VCaP (cell line): ENCODE results near the gene PAQR8.

Experiments used
- H3K27ac ChIP-seq: fragments of 450-650 bp; 2 replicates; pipeline ENCODE4 v1.5.1; 2017
- CTCF ChIP-seq: fragments of 450-650 bp; conservative IDR thresholded peaks from 2 replicates; pipeline ENCODE4 v1.5.1; 2017; ENCODE audit warnings: mild to moderate bottlenecking, moderate library complexity

The PAQR8 gene

GRCh38 chr6:52369234-52369633 is 7.3 kb downstream of the PAQR8 start:
- no peak overlapping the region for H3K27ac ChIP-seq
- no peak for TF ChIP-seq CTCF

- no peak overlapping the region for H3K27ac ChIP-seq
- TF ChIP-seq CTCF, result no peak
Measured at GRCh38 chr6:52371656-52372191, 9.8 kb downstream of the PAQR8 start.

GRCh38 chr6:52373151-52373690 is 11.3 kb downstream of the PAQR8 start:
- TF ChIP-seq CTCF, result no peak
- H3K27ac ChIP-seq, result no peak overlapping the region

GRCh38 chr6:52374247-52374646 is 12.3 kb downstream of the PAQR8 start:
- no peak for TF ChIP-seq CTCF
- H3K27ac ChIP-seq, result no peak overlapping the region

- no peak overlapping the region for H3K27ac ChIP-seq
- no peak for TF ChIP-seq CTCF
Measured at GRCh38 chr6:52375780-52376556, 14.0 kb downstream of the PAQR8 start.

- no peak for TF ChIP-seq CTCF
- H3K27ac ChIP-seq, result no peak overlapping the region
Measured at GRCh38 chr6:52376763-52377162, 14.8 kb downstream of the PAQR8 start.

GRCh38 chr6:52377538-52378221 is 15.7 kb downstream of the PAQR8 start:
- no peak overlapping the region for H3K27ac ChIP-seq
- TF ChIP-seq CTCF, result no peak
